Right lobe of liver (tissue), 6 donors: ENCODE measurements around the gene TMCC2. TPM values are rescaled to one million over a fixed set of nuclear protein-coding genes. Genes with fewer than 3 reads are reported as not detected.

ENCODE experiments used
- ATAC-seq, 4 donors: fragments of 200-7000 bp; cut with Tn5 transposase; one replicate each; pipeline ENCODE4 v1.9.1; 2020; ENCODE audit warnings: mild to moderate bottlenecking in 4 of 4, moderate library complexity in 4 of 4
- DNase-seq, 3 donors: peaks; one replicate each; pipeline ENCODE4 v3.0.0-alpha.2; 2020
- H3K27ac ChIP-seq, 3 donors: fragments of 200-600 bp; one replicate each; pipeline ENCODE4 v1.8.0; 2022
- H3K27me3 ChIP-seq, 2 donors: fragments of 200-600 bp; one replicate each; pipeline ENCODE4 v1.8.0; 2022
- H3K36me3 ChIP-seq, 4 donors: fragments of 200-600 bp; sonication (generic) in 1 of 4; one replicate each; pipeline versions ENCODE4 v1.5.1 to v1.8.0; 2017 to 2022; ENCODE audit warnings: control low read depth in 1 of 4
- H3K4me1 ChIP-seq, 4 donors: fragments of 200-600 bp; sonication (generic) in 1 of 4; one replicate each; pipeline versions ENCODE4 v1.5.1 to v1.8.0; 2017 to 2022; ENCODE audit warnings: control low read depth in 1 of 4
- H3K4me3 ChIP-seq, 3 donors: fragments of 200-600 bp; one replicate each; pipeline ENCODE4 v1.8.0; 2022
- H3K9me3 ChIP-seq, 4 donors: fragments of 200-600 bp; sonication (generic) in 1 of 4; one replicate each; pipeline versions ENCODE4 v1.5.1 to v1.8.0; 2017 to 2022; ENCODE audit warnings: control low read depth in 1 of 4
- CTCF ChIP-seq, 4 donors: fragments of 200-600 bp in 3 of 4; fragments of 450-650 bp in 1 of 4; IDR thresholded peaks; one replicate each; pipeline versions ENCODE4 v1.5.1 to v1.8.0; 2016 to 2022; ENCODE audit warnings: antibody characterized with exemption in 4 of 4, mild to moderate bottlenecking in 2 of 4
- POLR2A ChIP-seq: fragments of 450-650 bp; IDR thresholded peaks from one replicate; pipeline ENCODE4 v1.6.1; 2017; ENCODE audit warnings: antibody characterized with exemption, mild to moderate bottlenecking
- WGBS: methylation state at CpG from one replicate; pipeline ENCODE4 v1.1.6; 2018; ENCODE audit warnings: low coverage, low lambda C conversion rate; ENCODE audit not compliant: insufficient coverage; ENCODE audit errors: missing lambda C conversion rate; 5-methylcytosine and 5-hydroxymethylcytosine counted together
- intact Hi-C, 2 donors: fragments of 100-400 bp; cut with DNase I; formaldehyde crosslinking; loops; one replicate each; pipeline versions ENCODE4 v1.11.2 to v1.14.1; 2022
- total RNA-seq, 6 experiments: library from RNA; depleted of rRNA in 2 of 6; stranded (reverse); fragments of >200 nt in 2 of 6; fragmentation: NEBNext Ultra II Directional in 3 of 6; extraction: Animal tissue kit (Norgen Biotek cat#: 25700) in 3 of 6; gene quantifications; one replicate each; pipeline versions ENCODE4 v1.1.0 to v1.2.4, GENCODE V29; 2016 to 2023
- donor health status: DM: no; HTN: yes; CAD: no.
- donor health status: DM: no; HTN: no; CAD: no.
- donor health status: DM: no; HTN: no; CAD: no.
- donor health status: DM: no; HTN: yes; CAD: no.
- donor health status: DM: no; HTN: yes; CAD: no.

Gene TMCC2
- total RNA-seq, 6 experiments from 2014 or later, result 0.14 to 5.9 (median 0.30) TPM

DNA sequence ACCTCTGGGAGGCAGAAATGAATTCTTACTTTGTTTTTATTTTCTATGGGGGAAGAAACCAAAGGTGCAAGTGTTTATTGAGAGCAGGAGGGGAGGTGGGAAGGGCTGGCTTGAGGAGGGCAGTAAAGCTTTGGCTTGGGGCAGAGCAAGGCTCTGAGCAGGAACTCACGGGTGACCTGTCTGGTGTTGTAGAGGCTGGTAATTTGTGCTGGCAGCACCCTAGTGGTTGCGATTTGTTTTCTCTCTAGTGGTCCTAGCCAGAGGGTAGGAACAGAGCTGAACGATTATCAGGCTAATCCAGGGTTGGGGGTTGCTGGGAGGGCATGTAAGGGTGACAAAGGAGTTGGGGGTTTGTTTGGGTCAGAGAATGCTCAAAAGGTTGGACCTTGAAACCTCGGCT is 16.6 kb downstream of the TMCC2 start:
- intact Hi-C loops, result no loop called here

DNA sequence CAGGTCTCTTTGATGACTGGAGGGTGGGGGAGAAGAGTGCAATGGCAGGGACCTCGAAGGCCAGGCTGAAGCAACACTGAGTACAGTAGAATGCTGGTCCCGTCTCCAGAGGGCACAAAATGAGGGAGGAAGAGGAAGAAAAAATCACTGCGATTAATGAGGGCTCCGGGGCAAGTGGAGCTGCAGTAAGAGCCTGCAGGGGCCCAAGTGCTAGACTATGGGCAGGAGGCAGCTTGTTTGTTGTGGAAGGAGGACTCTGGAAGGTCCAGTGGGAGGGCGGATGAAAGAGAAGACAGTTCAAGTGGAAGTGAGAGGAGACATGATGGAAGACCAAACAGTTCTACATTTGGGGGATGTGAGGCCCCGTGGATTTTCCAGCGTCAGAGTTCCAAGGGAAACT is 17.4 kb downstream of the TMCC2 start:
- no peaks in the 10 kb centered on the region for H3K27me3 ChIP-seq
- H3K9me3 ChIP-seq, result no peaks in the 10 kb centered on the region
- DNase-seq, result no peak
- H3K4me3 ChIP-seq, result no peak overlapping the region
- H3K36me3 ChIP-seq, result no peaks in the 10 kb centered on the region
- TF ChIP-seq POLR2A (no peak), CTCF (IDR thresholded peaks at IDR 0.05) (no peak)
- ATAC-seq, result no peak
- H3K27ac ChIP-seq, result no peak overlapping the region
- intact Hi-C loops, result no loop called here
- H3K4me1 ChIP-seq, result no peaks in the 10 kb centered on the region
- WGBS, result 66% methylated on average over 5 of the region's 7 CpGs

More for the DNA sequence above, 16.6 kb downstream of the TMCC2 start:
- DNase-seq (no peak), ATAC-seq (no peak)
- H3K27me3 ChIP-seq, result no peaks in the 10 kb centered on the region
- H3K4me3 ChIP-seq, result no peak overlapping the region
- 42% methylated on average over 4 of the region's 4 CpGs for WGBS
- no peaks in the 10 kb centered on the region for H3K9me3 ChIP-seq
- no peaks in the 10 kb centered on the region for H3K36me3 ChIP-seq
- no peak overlapping the region for H3K27ac ChIP-seq
- H3K4me1 ChIP-seq, result no peaks in the 10 kb centered on the region
- no peak for TF ChIP-seq POLR2A
- no peak for TF ChIP-seq CTCF (IDR thresholded peaks at IDR 0.05)

DNA sequence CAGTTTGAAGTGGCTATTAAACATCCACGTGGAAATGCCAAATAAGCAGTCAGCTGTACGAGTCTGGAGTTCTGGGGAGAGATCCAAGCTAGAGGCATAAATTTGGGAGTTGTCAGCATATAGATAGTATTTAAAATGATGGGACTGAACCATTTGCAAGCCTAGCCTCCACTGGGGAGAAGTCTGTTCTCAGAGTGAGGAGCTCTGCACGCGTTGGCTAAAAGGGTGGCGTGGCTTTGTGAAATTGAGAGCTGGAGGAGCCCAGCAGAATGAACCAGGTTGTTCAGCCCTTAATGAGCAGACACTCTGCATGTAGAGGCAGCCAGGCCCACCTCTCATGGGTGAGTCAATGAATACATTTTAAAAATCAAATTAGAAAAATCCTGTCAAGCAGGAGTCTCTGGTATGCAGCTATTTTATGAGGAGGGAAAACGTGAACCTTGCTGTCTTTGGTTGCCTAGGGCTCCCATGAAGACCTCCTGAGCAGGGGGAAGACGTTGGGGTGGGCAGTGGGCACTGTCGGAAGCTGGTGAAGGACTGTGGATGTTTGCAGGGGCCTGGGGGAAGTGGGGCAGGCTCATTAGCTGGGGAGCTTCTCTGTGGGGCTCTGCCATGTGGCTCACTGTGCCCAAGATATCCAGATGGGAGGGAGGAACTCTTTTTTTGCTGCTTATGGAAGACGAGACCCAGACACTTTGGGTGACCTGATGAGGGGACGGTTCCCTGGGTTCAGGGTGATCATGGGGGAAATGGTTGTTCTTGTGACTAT is 18.8 kb downstream of the TMCC2 start:
- no peak for DNase-seq
- Histone ChIP-seq H3K36me3 (no peaks in the 10 kb centered on the region), H3K4me1 (no peaks in the 10 kb centered on the region), H3K4me3 (no peak overlapping the region), H3K27ac (no peak overlapping the region), H3K9me3 (no peaks in the 10 kb centered on the region), H3K27me3 (no peaks in the 10 kb centered on the region)
- WGBS, result 81% methylated on average over 8 of the region's 10 CpGs
- no peak for TF ChIP-seq CTCF (IDR thresholded peaks at IDR 0.05)
- TF ChIP-seq POLR2A, result no peak
- no peak for ATAC-seq
- intact Hi-C loops, result no loop called here

DNA sequence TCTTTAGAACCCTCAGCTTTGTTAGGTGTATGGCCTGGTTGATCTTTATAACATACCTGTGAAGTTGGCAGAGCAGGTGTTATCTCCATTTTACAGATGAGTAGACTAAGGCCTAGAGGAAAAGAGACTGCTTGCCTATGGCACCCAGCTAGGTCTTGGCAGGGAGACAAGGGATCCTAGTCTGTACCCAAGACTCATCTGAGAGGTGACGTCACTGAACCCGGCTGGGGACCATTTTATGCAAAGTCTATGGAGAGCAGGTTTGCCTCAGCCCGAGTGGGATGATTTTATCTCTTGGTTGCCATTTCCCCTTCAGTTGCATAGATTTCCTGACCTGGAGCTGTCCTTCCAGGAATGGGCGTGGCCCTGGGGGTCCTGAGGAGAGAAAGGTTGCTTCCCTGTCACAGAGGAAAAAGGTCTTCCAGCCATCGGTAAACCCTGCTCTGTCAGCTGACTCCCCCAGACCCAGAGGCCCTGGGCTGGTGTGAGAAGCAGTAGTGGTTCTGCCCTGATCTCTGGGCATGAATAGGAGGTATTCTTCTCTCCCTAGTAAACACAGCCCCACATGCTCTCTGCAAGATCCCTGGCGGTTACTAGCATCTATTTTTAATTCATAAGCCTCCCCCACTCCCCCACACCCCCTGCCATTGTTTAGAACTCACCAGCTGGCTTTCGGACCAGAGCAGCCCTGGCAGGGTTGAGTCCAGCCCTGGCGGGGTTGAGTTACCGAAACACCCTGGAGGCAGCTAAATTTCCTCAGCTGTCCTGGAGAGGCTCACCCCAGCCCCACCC is 19.6 kb downstream of the TMCC2 start:
- Histone ChIP-seq H3K36me3 (no peaks in the 10 kb centered on the region), H3K27me3 (no peaks in the 10 kb centered on the region), H3K4me3 (no peak overlapping the region), H3K27ac (no peak overlapping the region), H3K4me1 (no peaks in the 10 kb centered on the region), H3K9me3 (no peaks in the 10 kb centered on the region)
- intact Hi-C loops, result no loop called here
- ATAC-seq (no peak), DNase-seq (no peak)
- TF ChIP-seq POLR2A (no peak), CTCF (IDR thresholded peaks at IDR 0.05) (no peak)
- WGBS, result 77% methylated on average over 5 of the region's 9 CpGs
